ENCODE data around the gene MARK3.

MARK3 gene

DNA sequence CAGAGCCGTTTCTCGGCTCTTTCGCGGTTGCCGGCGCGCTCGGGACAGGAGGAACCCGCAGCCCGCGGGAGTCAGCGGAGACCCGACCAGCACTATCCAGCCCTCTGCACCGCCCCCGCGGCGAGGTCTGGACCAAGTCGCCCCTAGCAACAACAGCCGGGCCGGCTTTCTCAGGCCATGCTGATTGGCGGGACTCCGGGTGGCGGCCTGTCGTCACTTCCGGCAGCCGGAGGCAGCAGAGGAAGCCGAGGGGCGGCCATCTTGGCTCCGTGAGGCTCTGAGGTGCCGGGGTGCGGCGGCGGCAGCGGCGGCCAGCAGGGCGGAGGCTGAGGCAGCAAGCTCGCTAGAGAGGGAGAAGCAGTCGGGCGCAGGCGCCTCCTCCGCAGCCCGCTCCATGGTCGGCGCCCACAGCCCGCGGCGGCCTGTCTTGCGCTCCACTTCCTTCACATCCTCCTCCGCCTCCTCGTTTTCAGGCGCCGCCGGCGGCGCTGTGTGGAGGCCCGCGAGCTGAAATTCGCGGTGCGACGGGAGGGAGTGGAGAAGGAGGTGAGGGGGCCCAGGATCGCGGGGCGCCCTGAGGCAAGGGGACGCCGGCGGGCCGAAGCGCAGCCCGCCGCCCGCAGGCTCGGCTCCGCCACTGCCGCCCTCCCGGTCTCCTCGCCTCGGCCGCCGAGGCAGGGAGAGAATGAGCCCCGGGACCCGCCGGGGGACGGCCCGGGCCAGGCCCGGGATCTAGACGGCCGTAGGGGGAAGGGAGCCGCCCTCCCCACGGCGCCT is at the start of gene MARK3:
TSS of gene MARK3 (plus strand) at position 264 of the 777 bp plus-strand sequence. CDS start 615 bp downstream, outside the sequence.
- TF ChIP-seq, protein P1, sequence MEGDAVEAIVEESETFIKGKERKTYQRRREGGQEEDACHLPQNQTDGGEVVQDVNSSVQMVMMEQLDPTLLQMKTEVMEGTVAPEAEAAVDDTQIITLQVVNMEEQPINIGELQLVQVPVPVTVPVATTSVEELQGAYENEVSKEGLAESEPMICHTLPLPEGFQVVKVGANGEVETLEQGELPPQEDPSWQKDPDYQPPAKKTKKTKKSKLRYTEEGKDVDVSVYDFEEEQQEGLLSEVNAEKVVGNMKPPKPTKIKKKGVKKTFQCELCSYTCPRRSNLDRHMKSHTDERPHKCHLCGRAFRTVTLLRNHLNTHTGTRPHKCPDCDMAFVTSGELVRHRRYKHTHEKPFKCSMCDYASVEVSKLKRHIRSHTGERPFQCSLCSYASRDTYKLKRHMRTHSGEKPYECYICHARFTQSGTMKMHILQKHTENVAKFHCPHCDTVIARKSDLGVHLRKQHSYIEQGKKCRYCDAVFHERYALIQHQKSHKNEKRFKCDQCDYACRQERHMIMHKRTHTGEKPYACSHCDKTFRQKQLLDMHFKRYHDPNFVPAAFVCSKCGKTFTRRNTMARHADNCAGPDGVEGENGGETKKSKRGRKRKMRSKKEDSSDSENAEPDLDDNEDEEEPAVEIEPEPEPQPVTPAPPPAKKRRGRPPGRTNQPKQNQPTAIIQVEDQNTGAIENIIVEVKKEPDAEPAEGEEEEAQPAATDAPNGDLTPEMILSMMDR (IDR thresholded peaks at IDR 0.05; ENCODE audit: control extremely low read depth, extremely low read depth, low read depth, missing control alignments), result no peak
- DNase-seq (ENCODE audit: extremely low spot score), result peak; percentile 99
- ChIA-PET POLR2A (no interaction called here), CTCF (interaction anchor here (0.9 to 4.7 kb wide), 2 partner anchors 8 to 41 kb away, joined by 3 to 30 read pairs; no protein-coding TSS in a partner anchor)

DNA sequence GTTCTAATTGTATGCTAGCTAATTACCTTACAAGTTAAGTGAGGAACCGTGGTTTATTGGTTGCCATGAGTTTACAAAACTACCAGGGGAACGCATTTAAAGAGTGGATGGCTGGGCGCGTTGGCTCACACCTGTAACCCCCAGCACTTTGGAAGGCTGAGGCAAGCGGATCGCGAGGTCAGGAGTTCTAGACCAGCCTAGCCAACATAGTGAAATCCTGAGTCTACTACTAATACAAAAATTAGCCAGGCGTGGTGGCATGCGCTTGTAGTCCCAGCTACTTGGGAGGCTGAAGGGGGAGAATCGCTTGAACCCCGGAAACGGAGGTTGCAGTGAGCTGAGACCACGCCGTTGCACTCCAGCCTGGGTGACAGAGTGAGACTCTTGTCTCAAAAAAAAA is 49.0 kb upstream of the MARK3 start:
- ChIA-PET POLR2A (interaction anchor here (0.6 to 1.7 kb wide), 6 partner anchors 8 to 185 kb away, joined by 3 to 7 read pairs (median 3); no protein-coding TSS in a partner anchor), CTCF (interaction anchor here (2.7 kb wide), 1 partner anchor 18 kb away, joined by 6 read pairs; no protein-coding TSS in a partner anchor)
- DNase-seq (ENCODE audit: extremely low spot score), result no peak
- TF ChIP-seq, protein P1 (IDR thresholded peaks at IDR 0.05; ENCODE audit: control extremely low read depth, extremely low read depth, low read depth, missing control alignments), result no peak

DNA sequence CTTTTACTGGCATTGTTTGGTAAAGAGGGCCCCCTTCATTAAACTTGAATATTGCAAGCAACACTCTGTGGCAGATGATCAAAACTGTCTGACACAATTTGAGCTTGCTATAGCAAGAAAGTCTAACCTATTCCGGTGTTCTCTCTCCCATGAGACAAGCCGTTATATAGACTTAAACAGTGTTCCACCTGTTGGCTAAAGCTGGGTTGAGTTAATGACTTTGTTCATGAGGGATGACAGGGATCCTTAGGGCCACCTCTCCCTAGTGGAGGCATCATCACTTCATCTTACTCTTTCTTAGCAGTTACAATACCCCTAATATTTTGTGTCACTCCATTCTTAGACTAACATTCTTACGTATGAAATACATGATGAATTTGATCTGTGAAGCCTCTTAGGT is 47.4 kb upstream of the MARK3 start:
- ChIA-PET POLR2A (interaction anchor here (1.0 kb wide), 1 partner anchor 8 kb away, joined by 4 read pairs; no protein-coding TSS in a partner anchor), CTCF (interaction anchor here (1.4 to 2.7 kb wide), 2 partner anchors 17 to 53 kb away, joined by 4 to 6 read pairs; no protein-coding TSS in a partner anchor)
- no peak for DNase-seq (ENCODE audit: extremely low spot score)
- TF ChIP-seq, protein P1 (IDR thresholded peaks at IDR 0.05; ENCODE audit: control extremely low read depth, extremely low read depth, low read depth, missing control alignments), result no peak

DNA sequence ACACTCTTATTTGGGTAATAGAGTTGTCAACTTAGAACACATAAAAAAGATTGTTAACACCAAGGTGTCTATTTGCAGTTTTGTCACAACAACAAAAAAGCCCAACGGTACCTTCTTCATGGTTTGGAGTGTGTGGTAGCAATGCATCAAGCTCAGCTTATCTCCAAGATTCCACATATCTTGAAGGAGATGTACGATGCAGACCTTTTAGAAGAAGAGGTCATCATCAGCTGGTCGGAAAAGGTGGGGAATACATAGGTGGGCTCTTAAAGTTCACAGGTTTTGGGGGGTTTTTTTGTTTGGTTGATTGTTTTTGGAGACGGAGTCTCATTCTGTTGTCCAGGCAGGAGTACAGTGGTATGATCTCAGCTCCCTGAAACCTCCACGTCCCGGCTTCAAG is 45.7 kb upstream of the MARK3 start:
- POLR2A ChIA-PET, result interaction anchor here (0.9 to 1.7 kb wide), 2 partner anchors 8 to 44 kb away, joined by 3 to 5 read pairs; no protein-coding TSS in a partner anchor
- CTCF ChIA-PET, result interaction anchor here (0.8 kb wide), 1 partner anchor 51 kb away, joined by 3 read pairs; no protein-coding TSS in a partner anchor
- DNase-seq (ENCODE audit: extremely low spot score), result no peak
- TF ChIP-seq, protein P1 (IDR thresholded peaks at IDR 0.05; ENCODE audit: control extremely low read depth, extremely low read depth, low read depth, missing control alignments), result no peak

DNA sequence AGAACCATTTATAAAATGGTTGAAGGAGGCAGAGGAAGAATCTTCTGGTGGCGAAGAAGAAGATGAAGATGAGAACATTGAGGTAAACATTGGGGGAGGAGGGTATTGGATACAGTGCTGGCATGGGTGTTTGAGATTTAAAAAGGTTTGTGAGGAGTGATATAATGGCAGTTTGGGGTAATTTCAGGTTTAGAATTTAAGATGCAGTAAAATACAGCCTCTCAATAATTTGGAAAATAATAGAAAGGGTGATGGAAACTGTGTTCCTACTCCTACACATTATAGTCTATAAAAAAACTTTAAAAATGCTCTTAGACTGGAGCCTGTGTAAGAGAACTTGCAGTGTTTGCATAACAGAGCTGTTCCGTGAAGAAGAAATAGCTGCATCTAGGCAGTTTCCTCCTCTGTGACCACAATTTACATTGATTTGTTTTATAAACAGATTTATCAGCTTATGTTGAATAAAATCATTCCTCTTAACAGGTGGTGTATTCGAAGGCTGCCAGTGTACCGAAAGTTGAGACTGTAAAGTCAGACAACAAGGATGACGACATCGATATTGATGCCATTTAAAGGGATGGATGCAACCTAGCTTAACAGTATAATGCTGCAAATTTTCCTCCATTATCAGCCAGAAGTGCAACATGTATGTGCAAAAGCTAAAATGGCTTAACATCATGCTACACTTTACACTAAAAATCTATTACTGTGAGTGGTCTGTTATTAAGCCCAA is 44.6 kb upstream of the MARK3 start:
- ChIA-PET POLR2A (interaction anchor here (1.0 to 1.7 kb wide), 2 partner anchors 17 to 43 kb away, joined by 3 to 5 read pairs; no protein-coding TSS in a partner anchor), CTCF (interaction anchor here (0.8 to 1.5 kb wide), 2 partner anchors 50 kb away, joined by 3 to 6 read pairs; no protein-coding TSS in a partner anchor)
- DNase-seq (ENCODE audit: extremely low spot score), result no peak
- TF ChIP-seq, protein P1 (IDR thresholded peaks at IDR 0.05; ENCODE audit: control extremely low read depth, extremely low read depth, low read depth, missing control alignments), result no peak
